Nasal cavity respiratory epithelium epithelial cell of viscerocranial mucosa (primary cell): ENCODE measurements around the gene LPXN. TPM values are rescaled to one million over a fixed set of nuclear protein-coding genes. Genes with fewer than 3 reads are reported as not detected.

Source experiments
- total RNA-seq: library from RNA; depleted of rRNA; stranded (reverse); fragments of >200 nt; gene quantifications from 2 replicates; pipeline ENCODE4 v1.2.3, GENCODE V29; 2014

LPXN gene
- total RNA-seq = 2.4 and 2.5 TPM in 2 replicates

DNA sequence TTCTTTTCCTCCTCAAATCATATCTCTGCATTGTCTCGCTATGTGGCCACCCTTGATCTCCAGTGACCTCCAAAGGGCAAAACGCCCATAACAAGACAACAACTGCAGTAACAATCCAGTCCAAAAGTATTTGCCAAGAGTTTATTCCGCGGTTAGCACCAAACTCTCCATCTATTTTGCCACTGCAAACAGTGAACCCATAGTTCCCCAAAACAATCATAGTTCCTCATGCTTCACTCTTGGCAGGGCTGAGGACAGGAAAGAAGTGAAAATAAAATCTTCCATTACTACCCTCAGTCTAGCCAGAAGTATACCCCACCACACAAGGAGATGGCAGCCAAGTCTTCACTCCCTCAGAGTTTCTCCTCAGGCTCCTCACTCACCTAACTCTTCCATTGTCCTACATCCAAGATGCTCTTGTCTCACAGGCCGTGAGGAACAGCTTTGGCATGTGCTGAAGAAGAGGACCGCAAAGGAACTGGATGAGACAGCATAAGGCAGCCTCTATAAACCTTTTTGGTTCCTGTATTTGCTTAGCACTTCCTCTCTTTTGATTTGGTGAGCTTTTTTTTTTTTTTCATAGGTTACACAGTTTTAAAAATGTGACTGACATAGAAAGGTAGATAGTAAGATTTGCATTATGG is at the start of gene LPXN:
LPXN (minus strand) TSS at position 480 of the 644 bp plus-strand sequence; CDS start at position 396, 84 bp downstream.

GRCh38 chr11:58622344-58622743 is 46.7 kb upstream of the LPXN start, which contains the start of gene CNTF:
TSS of gene CNTF (plus strand) at chr11:58622665. CDS start at chr11:58622753, 88 bp downstream.

GRCh38 chr11:58578635-58579191 is 3.1 kb upstream of the LPXN start, which contains the start of gene ZFP91:
TSS of gene ZFP91 (plus strand) at chr11:58579063. CDS start at chr11:58579282, 219 bp downstream.

GRCh38 chr11:58508005-58508404 is 67.7 kb downstream of the LPXN start, which contains the start of gene OR5B21:
TSS of gene OR5B21 (minus strand) at chr11:58508105. CDS start at chr11:58508105, 0 bp downstream.

Other genes starting within 250 kb of the LPXN start
- gene OR5B17, start 216.8 kb downstream of the LPXN start, total RNA-seq = not detected in 2 replicates
- not detected in 2 replicates for gene OR5B3, start 169.0 kb downstream of the LPXN start, total RNA-seq
- gene OR5B2, start 147.7 kb downstream of the LPXN start, total RNA-seq = not detected in 2 replicates
- not detected in 2 replicates for gene OR5B12, start 133.6 kb downstream of the LPXN start, total RNA-seq
- not detected in 2 replicates for gene OR5B21, start 67.8 kb downstream of the LPXN start, total RNA-seq
- gene ZFP91, start 3.2 kb upstream of the LPXN start, total RNA-seq = 69.5 and 70.4 TPM in 2 replicates
- gene CNTF, start 46.8 kb upstream of the LPXN start, total RNA-seq = 1.4 and 2.4 TPM in 2 replicates
- not detected in 2 replicates for gene GLYAT, start 156.1 kb upstream of the LPXN start, total RNA-seq